ENCODE data around the gene XPOT.
"Not testable (repeated sequence)": the region's sequence is repeated elsewhere in the genome, so short reads cannot be mapped to it uniquely, and the experiment has no call there.

Gene XPOT

GRCh38 chr12:64403707-64404469 is at the start of gene XPOT:
Gene XPOT (plus strand): TSS chr12:64404392. CDS start chr12:64410036, 5,644 bp downstream.
- DNase-seq, result peak; percentile 88

GRCh38 chr12:64356209-64356608 is 48.0 kb upstream of the XPOT start:
- not testable (repeated sequence) for DNase-seq

DNA sequence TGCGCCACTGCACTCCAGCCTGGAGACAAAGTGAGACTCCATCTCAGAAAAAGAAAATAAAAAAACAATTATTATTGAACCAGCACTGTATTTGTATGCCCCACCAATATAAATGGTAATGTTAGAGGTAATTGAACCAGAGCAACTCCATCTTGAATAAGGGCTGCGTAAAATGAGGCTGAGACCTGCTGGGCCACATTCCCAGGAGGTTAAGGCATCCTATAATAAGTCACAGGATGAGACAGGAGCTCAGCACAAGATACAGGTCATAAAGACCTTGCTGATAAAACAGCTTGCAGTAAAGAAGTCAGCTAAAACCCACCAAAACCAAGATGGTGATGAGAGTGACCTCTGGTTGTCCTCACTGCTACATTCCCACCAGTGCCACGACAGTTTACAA is 43.0 kb upstream of the XPOT start:
- DNase-seq, result not testable (repeated sequence)

DNA sequence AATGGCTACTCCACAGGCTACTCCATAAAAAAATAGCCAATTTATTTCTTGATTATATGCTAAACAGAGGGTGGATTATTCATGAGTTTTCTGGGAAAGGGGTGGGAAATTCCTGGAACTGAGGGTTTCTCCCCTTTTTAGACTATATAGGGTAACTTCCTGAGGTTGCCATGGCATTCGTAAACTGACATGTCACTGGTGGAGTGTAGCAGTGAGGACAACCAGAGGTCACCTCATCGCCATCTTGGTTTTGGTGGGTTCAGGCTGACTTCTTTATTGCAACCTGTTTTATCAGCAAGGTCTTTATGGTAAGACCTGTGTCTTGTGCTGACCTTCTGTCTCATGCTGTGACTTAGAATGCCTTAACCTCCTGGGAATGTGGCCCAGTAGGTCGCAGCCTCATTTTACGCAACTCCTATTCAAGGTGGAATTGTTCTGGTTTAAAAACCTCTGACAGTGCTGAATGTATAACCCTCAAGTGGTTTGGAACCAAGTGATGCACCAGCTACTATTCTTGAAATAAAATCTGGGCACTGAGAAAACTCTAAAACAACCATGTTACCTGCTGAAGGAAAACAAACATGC is 41.4 kb upstream of the XPOT start:
- DNase-seq, result no peak

- DNase-seq, result no peak
Observed at GRCh38 chr12:64383675-64384074, 20.5 kb upstream of the XPOT start.

DNA sequence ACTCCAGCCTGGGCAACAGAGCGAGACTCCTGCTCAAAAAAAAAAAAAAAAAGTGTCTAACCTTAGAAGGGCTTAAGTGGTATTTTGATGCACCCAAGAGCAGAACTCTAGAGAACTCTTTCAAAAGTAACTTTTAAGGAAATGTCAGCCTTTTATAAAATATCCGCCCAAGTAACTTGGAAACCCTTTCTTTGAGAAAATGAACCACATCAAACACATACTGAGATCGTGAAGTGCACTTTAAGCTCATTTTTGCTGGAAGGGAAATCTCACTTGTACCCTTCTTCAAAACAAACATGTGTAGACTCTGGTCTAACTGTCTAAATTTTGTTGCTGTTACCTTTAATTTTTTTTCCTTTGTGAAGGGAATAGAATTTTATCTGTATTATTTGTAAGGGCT is 19.2 kb upstream of the XPOT start:
- DNase-seq, result no peak

GRCh38 chr12:64385468-64385867 is 18.7 kb upstream of the XPOT start:
- DNase-seq, result no peak

DNA sequence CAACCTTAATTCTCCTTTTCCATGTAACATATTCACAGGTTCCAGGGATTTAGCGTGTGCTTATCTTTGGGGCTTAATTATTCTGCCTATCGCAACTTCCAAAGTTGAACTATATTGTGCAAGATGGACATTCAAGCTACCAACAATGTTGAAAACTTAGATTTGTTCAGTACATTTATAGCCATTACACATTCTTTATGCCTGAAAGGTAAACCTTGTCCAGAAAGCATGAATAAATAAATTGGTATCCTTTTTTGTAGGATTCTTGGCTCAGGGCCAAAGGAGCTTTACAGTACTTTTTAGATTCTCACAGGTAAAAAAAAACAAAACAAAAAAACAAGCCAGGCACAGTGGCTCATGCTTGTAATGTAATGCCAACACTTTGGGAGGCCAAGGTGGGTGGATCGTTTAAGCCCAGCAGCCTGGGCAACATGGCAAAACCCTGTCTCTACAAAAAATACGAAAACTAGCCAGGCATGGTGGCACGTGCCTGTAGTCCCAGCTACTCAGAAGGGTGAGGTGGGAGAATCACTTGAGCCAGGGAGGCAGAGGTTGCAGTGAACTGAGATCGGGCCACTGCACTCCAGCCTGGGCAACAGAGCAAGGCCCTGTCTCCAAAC is 16.9 kb upstream of the XPOT start:
- DNase-seq, result no peak

DNA sequence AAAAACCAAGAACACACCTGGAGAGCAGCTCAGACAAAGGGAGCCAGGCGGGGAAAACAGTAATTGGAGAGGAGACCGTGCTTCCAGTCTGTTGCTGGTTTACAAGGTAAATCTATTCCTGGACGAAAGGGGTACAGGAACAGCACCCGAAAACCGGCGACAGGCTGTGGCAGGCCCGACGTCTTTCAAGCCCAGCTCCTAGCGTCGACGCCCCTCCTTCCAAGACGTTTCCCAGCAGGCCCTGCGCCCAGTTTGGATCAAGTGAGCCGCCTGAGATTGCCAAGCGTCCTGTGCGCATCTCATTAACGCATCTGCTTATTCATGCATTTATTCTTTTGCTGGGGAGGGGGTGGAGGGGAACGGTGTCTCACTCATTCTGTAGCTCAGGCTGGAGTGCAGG is 15.0 kb upstream of the XPOT start:
- DNase-seq, result no peak

DNA sequence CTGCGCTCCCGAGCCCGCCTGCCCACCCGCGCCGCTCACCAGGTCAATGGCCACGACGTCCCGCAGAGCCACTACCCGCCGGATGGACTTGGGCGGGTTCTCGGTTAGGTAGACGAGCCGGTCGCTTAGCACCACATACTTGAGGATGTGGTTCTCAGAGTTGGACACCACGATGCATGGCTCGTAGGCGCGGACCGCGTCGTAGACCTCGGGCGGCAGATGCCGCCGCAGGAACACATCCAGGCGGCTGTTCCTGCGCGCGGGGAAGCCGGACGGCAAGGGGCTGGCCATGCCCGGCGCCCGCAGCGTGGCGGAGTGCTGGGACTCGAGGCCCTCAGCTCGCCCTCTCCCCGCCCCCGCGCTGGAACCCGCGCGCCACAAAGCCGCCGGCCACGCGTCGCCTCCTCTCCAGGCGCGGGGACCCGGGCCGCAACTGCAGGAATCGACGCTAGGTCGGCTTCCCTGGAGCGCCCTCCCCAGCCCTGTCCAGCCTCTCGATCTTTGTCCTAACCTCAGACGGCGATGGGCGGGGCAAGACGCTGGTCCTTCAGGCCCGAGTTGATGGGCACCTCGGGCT is 13.8 kb upstream of the XPOT start, which contains the start of gene C12orf56:
C12orf56 (minus strand) TSS at position 484 of the 577 bp plus-strand sequence; CDS start at position 291, 193 bp downstream.
- DNase-seq, result no peak

DNA sequence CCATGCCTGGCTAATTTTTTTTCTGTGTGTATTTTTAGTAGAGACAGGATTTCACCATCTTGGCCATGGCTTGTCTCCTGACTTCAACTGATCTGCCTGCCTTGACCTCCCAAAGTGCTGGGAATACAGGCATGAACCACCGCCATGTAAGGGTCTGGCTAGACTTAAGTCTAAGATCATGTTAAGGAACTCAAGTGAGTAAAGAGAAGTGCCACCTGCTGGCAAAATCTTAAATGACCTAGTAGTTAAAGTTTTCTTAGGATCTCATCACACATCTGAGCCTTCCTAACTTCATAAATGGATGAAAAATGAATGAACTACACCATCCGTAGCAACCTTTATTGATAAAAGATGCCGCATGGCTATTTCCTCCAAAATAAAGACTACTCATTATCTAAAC is 12.0 kb upstream of the XPOT start:
- DNase-seq, result no peak

- no peak for DNase-seq
Observed at GRCh38 chr12:64395739-64396138, 8.5 kb upstream of the XPOT start.

GRCh38 chr12:64400041-64400440 is 4.2 kb upstream of the XPOT start:
- no peak for DNase-seq

DNA sequence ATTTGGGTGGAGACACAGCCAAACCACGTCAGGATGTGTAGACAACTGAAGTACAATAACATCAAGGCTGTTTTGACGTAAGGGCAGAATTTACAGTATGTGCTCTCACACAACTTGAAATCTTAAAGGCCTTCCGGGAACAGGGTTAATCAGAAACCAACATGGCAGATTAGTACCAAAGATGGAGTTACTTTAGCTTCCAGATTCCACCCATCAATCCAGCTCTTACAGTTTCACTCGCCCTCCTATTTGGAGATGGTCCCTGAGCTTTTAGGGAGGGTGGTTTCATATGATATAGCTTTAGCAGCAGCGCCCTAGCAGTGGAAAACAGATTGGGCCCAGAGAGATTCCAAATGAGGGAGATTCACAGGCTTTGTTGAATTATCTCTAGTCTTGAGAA is 2.0 kb upstream of the XPOT start:
- no peak for DNase-seq

DNA sequence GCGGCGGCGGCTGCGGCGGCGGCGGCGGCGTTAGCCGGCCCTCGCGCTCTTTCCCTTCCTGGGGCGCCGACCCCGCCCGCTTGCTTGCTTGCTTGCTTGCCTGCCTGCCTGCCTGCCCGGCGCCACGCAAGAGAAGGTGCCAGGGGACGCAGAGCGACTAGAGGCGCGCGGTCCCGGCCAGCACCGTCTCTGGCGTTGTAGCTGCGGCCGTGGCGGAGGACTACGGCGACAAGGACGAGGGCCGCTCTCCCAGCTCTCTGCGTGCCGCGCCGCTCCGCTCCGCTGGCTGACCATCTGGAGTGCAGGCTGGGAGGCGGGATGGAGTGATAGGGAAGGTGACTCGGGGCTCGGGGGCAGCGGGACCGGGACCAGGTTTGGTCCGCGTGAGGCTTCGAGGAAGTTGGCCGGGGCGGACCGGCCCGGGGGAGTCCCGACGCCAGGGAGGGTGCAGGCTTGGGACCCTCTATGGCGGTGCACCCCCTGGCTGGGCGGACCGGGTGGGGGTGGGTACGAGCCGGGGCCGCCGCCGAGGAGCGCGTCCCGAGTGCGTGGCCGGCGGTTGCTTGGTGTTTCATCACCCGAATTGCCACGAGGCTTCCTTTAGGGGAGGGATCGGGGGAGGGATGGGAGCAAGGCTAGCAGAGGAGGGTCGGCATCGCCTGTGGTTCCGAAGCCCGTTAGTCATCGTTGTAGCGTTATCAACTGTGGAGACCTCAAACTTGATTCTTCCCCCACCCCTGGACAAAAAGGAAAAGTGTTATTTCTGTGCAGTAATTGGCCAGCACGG is 471 bp downstream of the XPOT start:
- peak; percentile 83 for DNase-seq

DNA sequence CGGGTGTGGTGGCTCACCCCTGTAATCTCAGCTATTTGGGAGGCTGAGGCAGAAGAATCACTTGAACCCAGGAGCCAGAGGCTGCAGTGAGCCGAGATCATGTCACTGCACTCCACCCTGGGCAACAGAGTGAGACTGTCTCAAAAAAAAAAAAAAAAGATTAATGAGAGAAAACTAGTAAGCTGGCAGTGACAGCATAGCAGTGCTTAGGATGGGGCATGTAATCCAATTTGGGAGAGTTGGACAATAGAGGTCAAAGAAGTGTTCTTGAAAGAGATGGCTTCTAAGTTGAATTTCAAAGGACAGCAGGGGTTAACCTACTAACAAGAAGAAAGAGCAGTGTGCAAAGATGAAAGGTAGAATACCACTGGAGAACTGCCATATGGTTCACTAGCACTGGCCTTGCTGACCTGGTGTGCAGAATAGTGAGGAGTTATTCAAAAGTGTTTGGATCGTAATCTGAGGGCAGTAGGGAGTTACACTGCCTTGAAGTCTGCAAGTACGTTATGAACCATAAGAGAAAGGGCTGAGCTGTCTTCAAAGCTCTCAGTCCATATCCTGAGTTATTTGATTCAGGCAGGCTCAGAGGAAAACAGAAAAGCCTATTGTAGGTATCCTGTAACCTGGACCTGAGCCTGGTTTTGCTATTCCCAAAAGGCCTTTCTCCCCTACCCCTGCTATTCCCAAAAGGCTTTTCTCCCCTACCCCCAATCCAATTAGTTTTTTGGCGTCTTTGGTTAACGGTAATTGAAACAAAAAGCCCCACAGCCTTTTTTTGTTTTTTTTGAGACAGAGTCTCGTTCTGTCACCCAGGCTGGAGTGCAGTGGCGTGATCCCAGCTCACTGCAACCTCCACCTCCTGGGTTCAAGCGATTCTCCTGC is 3.4 kb downstream of the XPOT start:
- DNase-seq, result no peak

DNA sequence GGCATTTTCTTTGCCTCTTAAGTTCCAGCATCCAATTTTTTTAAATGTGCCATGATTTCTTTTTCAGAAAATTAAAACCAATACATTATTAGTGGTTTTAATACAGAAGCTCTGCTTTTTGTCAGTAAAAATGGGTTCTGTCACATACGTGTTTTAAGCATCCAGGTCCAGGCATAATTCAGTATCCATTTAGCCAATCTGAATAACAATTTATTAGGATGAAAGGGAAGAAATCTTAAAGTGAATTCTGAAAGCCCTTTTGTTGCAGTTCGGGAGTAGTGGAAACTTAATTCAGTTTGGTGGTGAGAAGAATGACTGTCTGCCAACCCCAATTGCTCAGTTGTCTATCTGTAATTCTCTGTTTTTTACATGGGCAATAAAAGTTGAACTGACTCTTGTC is 7.2 kb downstream of the XPOT start:
- no peak for DNase-seq

GRCh38 chr12:64412459-64412858 is 8.3 kb downstream of the XPOT start:
- DNase-seq, result no peak

GRCh38 chr12:64413884-64414283 is 9.7 kb downstream of the XPOT start:
- no peak for DNase-seq

- DNase-seq, result no peak
Observed at GRCh38 chr12:64418209-64418608, 14.0 kb downstream of the XPOT start.

DNA sequence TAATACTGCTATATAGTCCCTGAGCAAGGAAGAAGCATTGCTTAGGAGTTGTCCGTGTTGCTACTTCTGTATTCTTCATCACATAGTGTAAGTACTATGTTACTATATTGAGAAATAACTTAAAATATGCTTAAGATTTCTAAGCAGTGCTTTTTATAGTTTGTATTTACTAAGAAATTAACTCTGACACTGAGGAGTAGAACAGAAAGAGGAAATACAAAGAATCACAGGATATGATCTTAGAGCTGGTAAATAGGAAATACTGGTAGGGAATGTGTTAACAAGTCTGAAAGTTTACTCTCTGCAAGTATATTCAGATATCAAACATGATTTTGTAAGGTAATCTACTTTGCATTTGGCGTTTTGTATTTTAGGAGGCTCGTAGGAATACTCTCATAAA is 15.5 kb downstream of the XPOT start:
- DNase-seq, result no peak

DNA sequence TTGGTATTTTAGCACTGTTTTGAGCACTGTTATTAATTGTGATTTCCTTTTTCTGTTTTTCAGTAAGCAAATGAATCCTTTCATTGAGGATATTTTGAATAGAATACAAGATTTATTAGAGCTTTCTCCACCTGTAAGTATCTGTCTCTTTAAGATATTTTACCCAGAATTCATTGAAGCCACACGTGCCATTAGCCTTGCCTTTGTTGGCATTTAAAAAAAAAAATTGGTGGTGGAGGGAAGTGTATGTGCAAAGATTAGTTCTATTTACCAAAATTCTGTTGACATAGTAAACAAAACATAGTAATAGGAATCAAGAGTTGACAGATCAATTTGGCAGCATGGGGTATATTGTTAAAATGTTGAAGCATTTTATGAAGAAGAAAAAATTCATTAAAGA is 23.8 kb downstream of the XPOT start:
- no peak for DNase-seq
